IMR-90 (cell line): ENCODE data around the gene TPGS1. TPM values are rescaled to one million over a fixed set of nuclear protein-coding genes. Genes with fewer than 3 reads are reported as not detected.

Experiments
- ATAC-seq: fragments of 200-7000 bp; cut with Tn5 transposase; 2 replicates; pipeline ENCODE4 v1.9.1; 2020; ENCODE audit warnings: low read depth, mild to moderate bottlenecking, moderate library complexity
- BruUV-seq: library from RNA; stranded (reverse); fragments of 400-500 nt; replicated peaks from 2 replicates; lab custom pipeline; 2021; lab: Mats Ljungman, UMichigan
- CTCF ChIA-PET: fragments of 300-600 bp; formaldehyde crosslinking; extraction: SDS; loops from one replicate; lab custom pipeline; 2021; ENCODE audit warnings: antibody characterized with exemption; lab: Yijun Ruan, JAX
- POLR2A ChIA-PET: fragments of 300-600 bp; sonication (Branson Sonifier 250); formaldehyde crosslinking; loops from one replicate; lab custom pipeline; 2022; ENCODE audit warnings: antibody characterized with exemption; ENCODE audit not compliant: unreplicated experiment; lab: Charles Lee
- DNase-seq: peaks from one replicate; pipeline ENCODE4 v3.0.0; 2013
- H2AFZ ChIP-seq: replicated peaks from 2 replicates; pipeline ENCODE3; 2013; ENCODE audit warnings: low read length, mild to moderate bottlenecking; ENCODE audit not compliant: poor library complexity
- H2AK5ac ChIP-seq: 2 replicates; pipeline ENCODE4 v1.6.1; 2013; ENCODE audit warnings: low read depth, low read length, inconsistent platforms
- H2AK9ac ChIP-seq: replicated peaks from 2 replicates; pipeline ENCODE3; 2013; ENCODE audit warnings: mild to moderate bottlenecking, low read depth, low read length, moderate library complexity; ENCODE audit not compliant: poor library complexity
- H2BK120ac ChIP-seq: 2 replicates; pipeline ENCODE4 v1.6.1; 2013; ENCODE audit warnings: low read depth, low read length, inconsistent platforms
- H2BK15ac ChIP-seq: 3 replicates; pipeline ENCODE4 v1.6.1; 2013; ENCODE audit warnings: low read depth, low read length, inconsistent platforms
- H2BK20ac ChIP-seq: 2 replicates; pipeline ENCODE4 v1.6.1; 2013; ENCODE audit warnings: low read depth, mild to moderate bottlenecking, inconsistent platforms, low read length, moderate library complexity
- H2BK5ac ChIP-seq: 2 replicates; pipeline ENCODE4 v1.6.1; 2013; ENCODE audit warnings: mild to moderate bottlenecking, low read depth, low read length, inconsistent platforms; ENCODE audit not compliant: poor library complexity, severe bottlenecking
- H3K14ac ChIP-seq: replicated peaks from 2 replicates; pipeline ENCODE4 v1.6.1; 2013; ENCODE audit warnings: low read depth, low read length, inconsistent platforms
- H3K18ac ChIP-seq: 2 replicates; pipeline ENCODE4 v1.6.1; 2013; ENCODE audit warnings: low read depth, low read length, control low read depth
- H3K23ac ChIP-seq: 2 replicates; pipeline ENCODE4 v1.6.1; 2013; ENCODE audit warnings: low read depth, low read length, inconsistent platforms
- H3K27ac ChIP-seq: 2 replicates; pipeline ENCODE4 v1.5.1; 2013; ENCODE audit warnings: mild to moderate bottlenecking, control low read depth, low read length; ENCODE audit not compliant: insufficient read depth
- H3K27me3 ChIP-seq: 2 replicates; pipeline ENCODE4 v1.6.1; 2013; ENCODE audit warnings: low read length; ENCODE audit not compliant: control insufficient read depth, insufficient read depth
- H3K36me3 ChIP-seq: 2 replicates; pipeline ENCODE4 v1.6.1; 2013; ENCODE audit warnings: low read length, mixed read lengths; ENCODE audit not compliant: control insufficient read depth, insufficient read depth
- H3K4ac ChIP-seq: 2 replicates; pipeline ENCODE4 v1.6.1; 2013; ENCODE audit warnings: low read depth, low read length, inconsistent platforms
- H3K4me1 ChIP-seq: 2 replicates; pipeline ENCODE4 v1.6.1; 2013; ENCODE audit warnings: low read length, mixed read lengths; ENCODE audit not compliant: control insufficient read depth, insufficient read depth
- H3K4me2 ChIP-seq: 2 replicates; pipeline ENCODE4 v1.6.1; 2013; ENCODE audit warnings: low read depth, mild to moderate bottlenecking, control low read depth, low read length, moderate library complexity
- H3K4me3 ChIP-seq: 2 replicates; pipeline ENCODE4 v1.5.1; 2013; ENCODE audit warnings: low read depth, mild to moderate bottlenecking, control low read depth, low read length, moderate library complexity; ENCODE audit not compliant: insufficient read depth
- H3K56ac ChIP-seq: 2 replicates; pipeline ENCODE4 v1.6.1; 2013; ENCODE audit warnings: low read length, inconsistent platforms; ENCODE audit not compliant: insufficient read depth; ENCODE audit errors: extremely low read depth
- H3K79me1 ChIP-seq, 2 experiments: 2 replicates each; pipeline ENCODE4 v1.6.1; 2013; ENCODE audit warnings: low read length in 2 of 2, inconsistent platforms in 1 of 2, low read depth in 1 of 2
- H3K9ac ChIP-seq: 2 replicates; pipeline ENCODE4 v1.6.1; 2013; ENCODE audit warnings: low read depth, low read length, control low read depth
- H3K9me1 ChIP-seq: 2 replicates; pipeline ENCODE4 v1.6.1; 2013; ENCODE audit warnings: low read length, inconsistent platforms; ENCODE audit not compliant: insufficient read depth
- H3K9me3 ChIP-seq: 2 replicates; pipeline ENCODE4 v1.6.1; 2013; ENCODE audit warnings: low read length; ENCODE audit not compliant: control insufficient read depth, insufficient read depth
- H4K20me1 ChIP-seq: 2 replicates; pipeline ENCODE4 v1.6.1; 2013; ENCODE audit warnings: low read length, inconsistent platforms; ENCODE audit not compliant: insufficient read depth
- H4K5ac ChIP-seq: 2 replicates; pipeline ENCODE4 v1.6.1; 2013; ENCODE audit warnings: mild to moderate bottlenecking, low read depth, low read length, control low read depth
- H4K8ac ChIP-seq, 2 experiments: 2 replicates each; pipeline ENCODE4 v1.6.1; 2013; ENCODE audit warnings: low read depth in 2 of 2, low read length in 2 of 2, control low read depth in 1 of 2, inconsistent platforms in 1 of 2
- H4K91ac ChIP-seq: 2 replicates; pipeline ENCODE4 v1.6.1; 2013; ENCODE audit warnings: low read depth, low read length, inconsistent platforms; ENCODE audit not compliant: insufficient read depth
- CEBPB ChIP-seq: IDR thresholded peaks from 2 replicates; pipeline ENCODE4 v1.6.1; 2012; ENCODE audit warnings: low read depth, low read length, improper control_type of control experiment
- FOS ChIP-seq: fragments of 150-350 bp; IDR thresholded peaks from 2 replicates; pipeline ENCODE4 v1.6.1; 2016; ENCODE audit warnings: low read depth, low read length
- RCOR1 ChIP-seq: IDR thresholded peaks from 2 replicates; pipeline ENCODE4 v1.6.1; 2012; ENCODE audit warnings: mild to moderate bottlenecking, low read length, improper control_type of control experiment; ENCODE audit not compliant: insufficient replicate concordance
- WGBS, 2 experiments: methylation state at CpG; one replicate each; pipeline versions ENCODE4 v1.1.5 to v1.1.7; 2013; ENCODE audit warnings: missing lambda C conversion rate in 2 of 2; ENCODE audit not compliant: insufficient read length in 1 of 2; ENCODE audit errors: extremely low coverage in 2 of 2; 5-methylcytosine and 5-hydroxymethylcytosine counted together
- dilution Hi-C: fragments of 300-500 bp; cut with HindIII; formaldehyde crosslinking; loops from one replicate; pipeline ENCODE4 v1.14.3; 2018; ENCODE audit warnings: low sequenced_read_pairs; ENCODE audit not compliant: unreplicated experiment
- in situ Hi-C: fragments of 300-500 bp; cut with MboI; formaldehyde crosslinking; loops from 3 replicates; pipeline ENCODE4 v1.14.3; 2019; ENCODE audit warnings: low sequenced_read_pairs, inconsistent platforms, mixed read lengths
- intact Hi-C: fragments of 100-400 bp; cut with micrococcal nuclease; formaldehyde crosslinking; loops from 2 replicates; pipeline ENCODE4 v1.10.0; 2022
- polyA plus RNA-seq, 3 experiments: library from polyadenylated mRNA; depleted of rRNA; stranded (reverse); fragments of >200 nt; gene quantifications; 2 replicates each; pipeline ENCODE4 v1.2.3, GENCODE V29; 2012; ENCODE audit warnings: low replicate concordance in 1 of 3
- total RNA-seq: library from RNA; depleted of rRNA; stranded (reverse); fragments of >200 nt; gene quantifications from 2 replicates; pipeline ENCODE4 v1.2.3, GENCODE V29; 2012
- TF ChIP-seq, protein P1 (sequence below): fragments of 150-350 bp; IDR thresholded peaks from 2 replicates; pipeline ENCODE4 v1.6.1; 2017; ENCODE audit warnings: mild to moderate bottlenecking, antibody characterized with exemption, low read length, low read depth

Gene TPGS1
- total and polyA plus RNA-seq, 2 of the 4 experiments (the other 2 are of a cell fraction), result 2.7 to 6.3 TPM

DNA sequence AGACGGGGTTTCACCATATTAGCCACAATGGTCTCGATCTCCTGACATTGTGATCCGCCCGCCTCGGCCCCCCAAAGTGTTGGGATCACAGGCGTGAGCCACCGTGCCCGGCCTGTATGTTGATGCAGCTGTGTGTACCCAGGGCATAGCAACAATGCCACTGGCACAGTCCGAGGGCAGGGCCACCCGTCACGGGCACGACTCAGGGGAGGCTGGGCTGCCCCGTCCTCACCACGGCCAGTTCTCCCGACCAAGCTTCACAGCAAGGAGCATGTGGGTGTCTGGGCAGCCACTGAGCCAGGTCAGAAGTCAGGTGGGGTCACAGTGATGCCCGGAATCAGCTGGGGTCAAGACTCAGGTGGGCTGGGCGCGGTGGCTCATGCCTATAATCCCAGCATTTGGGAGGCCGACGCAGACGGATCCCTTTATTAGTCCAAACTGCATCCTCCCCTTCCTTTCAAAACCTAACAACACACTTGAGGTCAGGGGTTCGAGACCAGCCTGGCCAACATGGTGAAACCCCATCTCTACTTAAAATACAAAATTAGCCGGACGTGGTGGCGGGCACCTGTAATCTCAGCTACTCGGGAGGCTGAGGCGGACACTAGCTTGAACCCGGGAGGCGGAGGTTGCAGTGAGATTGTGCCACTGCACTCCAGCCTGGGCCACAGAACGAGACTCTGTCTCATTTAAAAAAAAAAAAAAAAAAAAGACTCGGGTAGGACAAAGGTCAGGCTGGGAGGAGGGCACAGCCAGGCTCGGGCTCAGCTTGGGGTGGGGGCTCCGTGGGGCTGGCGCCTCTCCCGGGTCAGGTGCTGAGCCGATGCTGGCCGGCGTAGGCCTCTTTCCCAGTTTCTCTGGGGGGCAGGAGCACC is 23.1 kb downstream of the TPGS1 start:
- H3K27ac ChIP-seq, result peak overlapping the region; percentile 93; the same call in 1 of the 2 replicates
- H2BK20ac ChIP-seq, result no peak overlapping the region
- H2BK15ac ChIP-seq, result no peak overlapping the region
- H3K9ac ChIP-seq, result peak overlapping the region; percentile 85
- peak overlapping the region; percentile 59; the same call in 1 of the 2 replicates for H2AK5ac ChIP-seq
- no peak overlapping the region for H2BK120ac ChIP-seq
- peaks cover 0 to 35% of the 10 kb centered on the region in 2 experiments; a peak in 3 of 4 replicates for H3K79me1 ChIP-seq
- intact Hi-C loops, result no loop called here
- H3K4me3 ChIP-seq, result peak overlapping the region; percentile 94
- no peaks in the 10 kb centered on the region for H3K9me3 ChIP-seq
- H3K36me3 ChIP-seq, result peaks cover 1% of the 10 kb centered on the region; the same call in 1 of the 2 replicates
- 83% methylated on average over 19 of the region's 38 CpGs; no CpG with 5 or more reads in 1 of the 2 experiments for WGBS, 2 experiments
- peak overlapping the region; percentile 99 for H2AFZ ChIP-seq
- peaks cover 4% of the 10 kb centered on the region; the same call in 1 of the 2 replicates for H3K9me1 ChIP-seq
- ATAC-seq, result no peak
- TF ChIP-seq, protein P1, sequence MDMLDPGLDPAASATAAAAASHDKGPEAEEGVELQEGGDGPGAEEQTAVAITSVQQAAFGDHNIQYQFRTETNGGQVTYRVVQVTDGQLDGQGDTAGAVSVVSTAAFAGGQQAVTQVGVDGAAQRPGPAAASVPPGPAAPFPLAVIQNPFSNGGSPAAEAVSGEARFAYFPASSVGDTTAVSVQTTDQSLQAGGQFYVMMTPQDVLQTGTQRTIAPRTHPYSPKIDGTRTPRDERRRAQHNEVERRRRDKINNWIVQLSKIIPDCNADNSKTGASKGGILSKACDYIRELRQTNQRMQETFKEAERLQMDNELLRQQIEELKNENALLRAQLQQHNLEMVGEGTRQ, result no peak
- TF ChIP-seq FOS (no peak), RCOR1 (no peak), CEBPB (no peak)
- H3K56ac ChIP-seq, result no peak overlapping the region; the same call in 1 of the 2 replicates
- peaks cover 6% of the 10 kb centered on the region for H3K27me3 ChIP-seq
- ChIA-PET POLR2A (no interaction called here), CTCF (interaction anchor here (0.6 to 2.0 kb wide), 2 partner anchors 20 to 300 kb away, joined by 3 to 11 read pairs; no protein-coding TSS in a partner anchor)
- H2BK5ac ChIP-seq, result peak overlapping the region; percentile 50
- peak overlapping the region; percentile 94; the same call in 1 of the 2 replicates for H3K14ac ChIP-seq
- DNase-seq, result no peak
- H3K4me2 ChIP-seq, result peak overlapping the region; percentile 83
- peaks cover 9% of the 10 kb centered on the region for H3K4me1 ChIP-seq
- H4K8ac ChIP-seq, result peak overlapping the region; percentile 76 to 86; a peak in 2 of 4 replicates
- H4K5ac ChIP-seq, result peak overlapping the region; percentile 0
- BruUV-seq, result no TSS peak
- H2AK9ac ChIP-seq, result peak overlapping the region; percentile 91
- H4K20me1 ChIP-seq, result peaks cover 29% of the 10 kb centered on the region
- H3K4ac ChIP-seq, result peak overlapping the region; percentile 95; the same call in 1 of the 2 replicates
- in situ Hi-C loops, result no loop called here
- dilution Hi-C loops, result no loop called here
- H4K91ac ChIP-seq, result peak overlapping the region; percentile 79; the same call in 1 of the 2 replicates
- H3K18ac ChIP-seq, result no peak overlapping the region
- no peak overlapping the region for H3K23ac ChIP-seq
